SK-N-SH (cell line): ENCODE measurements around the gene FMN2. TPM values are rescaled to one million over a fixed set of nuclear protein-coding genes. Genes with fewer than 3 reads are reported as not detected.
A peak's percentile ranks its signal among the peaks of the same experiment; 100 is the strongest.

Source experiments
- CTCF ChIA-PET: fragments of 300-600, 350-600 bp; formaldehyde crosslinking; extraction: SDS; loops from one replicate; lab custom pipeline; 2021; lab: Yijun Ruan, JAX
- POLR2A ChIA-PET: fragments of 350-600 bp; sonication (Branson Sonifier 250); formaldehyde crosslinking; extraction: SDS; loops from one replicate; lab custom pipeline; 2020; ENCODE audit warnings: antibody characterized with exemption, inconsistent platforms; lab: Yijun Ruan, JAX
- DNase-seq: peaks from one replicate; pipeline ENCODE4 v3.0.0; 2012
- H2AFZ ChIP-seq: fragments of 200-600 bp; sonication (generic); 2 replicates; pipeline ENCODE4 v1.8.1; 2016; ENCODE audit warnings: antibody characterized with exemption, mild to moderate bottlenecking, low read depth
- H3F3A ChIP-seq: fragments of 200-600 bp; sonication (generic); replicated peaks from 2 replicates; pipeline ENCODE3; 2016; ENCODE audit warnings: antibody characterized with exemption, mild to moderate bottlenecking; ENCODE audit not compliant: insufficient read depth
- H3K27ac ChIP-seq, 2 experiments: fragments of 200-500 bp in 1 of 2; fragments of 200-600 bp in 1 of 2; sonication (Bioruptor generic) in 1 of 2; sonication (generic), shearing (Covaris generic) in 1 of 2; 2 replicates each; pipeline versions ENCODE4 v1.5.1 to v1.6.1; 2014 to 2016; ENCODE audit warnings: low read depth in 2 of 2, inconsistent platforms in 1 of 2, low read length in 1 of 2, mild to moderate bottlenecking in 1 of 2, mixed read lengths in 1 of 2
- H3K27me3 ChIP-seq: fragments of 200-600 bp; sonication (generic), shearing (Covaris generic); 2 replicates; pipeline ENCODE4 v1.6.1; 2016; ENCODE audit warnings: mixed run types; ENCODE audit not compliant: insufficient read depth
- H3K36me3 ChIP-seq, 2 experiments: fragments of 200-500 bp in 1 of 2; fragments of 200-600 bp in 1 of 2; sonication (Bioruptor generic) in 1 of 2; sonication (generic) in 1 of 2; replicated peaks in 1 of 2; 2 replicates each; pipeline versions ENCODE3 to v1.5.1; 2014 to 2016; ENCODE audit warnings: low read length in 1 of 2, mild to moderate bottlenecking in 1 of 2; ENCODE audit not compliant: insufficient read depth in 2 of 2, control insufficient read depth in 1 of 2
- H3K4me1 ChIP-seq, 2 experiments: fragments of 200-500 bp in 1 of 2; fragments of 200-600 bp in 1 of 2; sonication (Bioruptor generic) in 1 of 2; sonication (generic), shearing (Covaris generic) in 1 of 2; 2 replicates each; pipeline versions ENCODE4 v1.5.1 to v1.6.1; 2014 to 2016; ENCODE audit warnings: low read depth in 1 of 2, low read length in 1 of 2, mixed run types in 1 of 2; ENCODE audit not compliant: insufficient read depth in 2 of 2, control insufficient read depth in 1 of 2
- H3K4me2 ChIP-seq: fragments of 200-600 bp; sonication (generic), shearing (Covaris generic); 2 replicates; pipeline ENCODE4 v1.6.1; 2017; ENCODE audit warnings: mixed run types
- H3K4me3 ChIP-seq, 2 experiments: fragments of 200-500 bp in 1 of 2; fragments of 200-600 bp in 1 of 2; sonication (Bioruptor generic) in 1 of 2; sonication (generic), shearing (Covaris generic) in 1 of 2; 2 replicates each; pipeline versions ENCODE4 v1.5.1 to v1.8.1; 2014 to 2016; ENCODE audit warnings: low read depth in 2 of 2, inconsistent platforms in 1 of 2, low read length in 1 of 2, mild to moderate bottlenecking in 1 of 2, mixed read lengths in 1 of 2, moderate library complexity in 1 of 2
- H3K79me2 ChIP-seq: fragments of 200-600 bp; sonication (generic); 2 replicates; pipeline ENCODE4 v1.8.1; 2017; ENCODE audit warnings: mild to moderate bottlenecking; ENCODE audit not compliant: insufficient read depth
- H3K9ac ChIP-seq: fragments of 200-600 bp; sonication (generic); 2 replicates; pipeline ENCODE4 v1.6.1; 2017; ENCODE audit warnings: mixed run types
- H3K9me2 ChIP-seq: fragments of 200-600 bp; sonication (generic); 2 replicates; pipeline ENCODE4 v1.6.1; 2017; ENCODE audit warnings: mixed run types
- H3K9me3 ChIP-seq: fragments of 200-600 bp; sonication (generic); 2 replicates; pipeline ENCODE4 v1.6.1; 2017; ENCODE audit warnings: mixed run types, mild to moderate bottlenecking, moderate library complexity
- H4K20me1 ChIP-seq: fragments of 200-600 bp; sonication (generic); 2 replicates; pipeline ENCODE4 v1.6.1; 2017; ENCODE audit warnings: mild to moderate bottlenecking, mixed run types; ENCODE audit not compliant: insufficient read depth
- CTCF ChIP-seq: fragments of 200-600 bp; sonication (generic); IDR thresholded peaks from 2 replicates; pipeline ENCODE4 v1.6.1; 2017; ENCODE audit warnings: antibody characterized with exemption, mild to moderate bottlenecking, moderate library complexity
- ELF1 ChIP-seq: IDR thresholded peaks from 2 replicates; pipeline ENCODE4 v1.4.0; 2012
- EP300 ChIP-seq, 2 experiments: IDR thresholded peaks; 2 replicates each; pipeline versions ENCODE4 v1.4.0 to v1.6.1; 2012; ENCODE audit warnings: borderline replicate concordance in 1 of 2, low read depth in 1 of 2, low read length in 1 of 2
- EZH2phosphoT487 ChIP-seq: fragments of 200-600 bp; sonication (generic); IDR thresholded peaks from 2 replicates; pipeline ENCODE4 v1.6.1; 2017; ENCODE audit warnings: low read depth, mixed run types, mild to moderate bottlenecking, antibody characterized with exemption, moderate library complexity, borderline replicate concordance
- IRF3 ChIP-seq: fragments of 150-350 bp; IDR thresholded peaks from 2 replicates; pipeline ENCODE4 v1.6.1; 2016; ENCODE audit warnings: mild to moderate bottlenecking, low read depth, low read length
- MAX ChIP-seq: IDR thresholded peaks from 2 replicates; pipeline ENCODE4 v1.4.0; 2012; ENCODE audit warnings: low read depth
- MEF2A ChIP-seq: IDR thresholded peaks from 2 replicates; pipeline ENCODE4 v1.4.0; 2012; ENCODE audit warnings: low read depth, borderline replicate concordance
- MXI1 ChIP-seq: IDR thresholded peaks from 2 replicates; pipeline ENCODE4 v1.6.1; 2012; ENCODE audit warnings: mild to moderate bottlenecking, low read depth, low read length, improper control_type of control experiment
- PBX3 ChIP-seq: IDR thresholded peaks from 2 replicates; pipeline ENCODE4; 2012
- POLR2AphosphoS5 ChIP-seq: IDR thresholded peaks from 2 replicates; pipeline ENCODE4 v1.6.1; 2012; ENCODE audit warnings: low read depth, low read length
- RAD21 ChIP-seq: IDR thresholded peaks from 2 replicates; pipeline ENCODE4 v1.6.1; 2012; ENCODE audit warnings: mild to moderate bottlenecking, low read length
- RCOR1 ChIP-seq: fragments of 150-350 bp; IDR thresholded peaks from 2 replicates; pipeline ENCODE4 v1.6.1; 2017; ENCODE audit warnings: antibody characterized with exemption, low read length
- RFX5 ChIP-seq: IDR thresholded peaks from 2 replicates; pipeline ENCODE4 v1.6.1; 2012; ENCODE audit warnings: mild to moderate bottlenecking, improper control_type of control experiment, low read length
- SMC3 ChIP-seq: IDR thresholded peaks from 2 replicates; pipeline ENCODE4 v1.6.1; 2012; ENCODE audit warnings: low read depth, low read length, improper control_type of control experiment
- TAF1 ChIP-seq: IDR thresholded peaks from 2 replicates; pipeline ENCODE4 v1.6.1; 2012; ENCODE audit warnings: low read depth, mild to moderate bottlenecking, low read length, moderate library complexity, borderline replicate concordance
- TCF12 ChIP-seq: IDR thresholded peaks from 2 replicates; pipeline ENCODE4 v1.4.0; 2012
- YY1 ChIP-seq: IDR thresholded peaks from 2 replicates; pipeline ENCODE4 v1.4.0; 2012; ENCODE audit warnings: low read depth, mild to moderate bottlenecking
- WGBS: methylation state at CpG from one replicate; pipeline ENCODE4 v1.1.6; 2017; ENCODE audit warnings: low lambda C conversion rate; 5-methylcytosine and 5-hydroxymethylcytosine counted together
- polyA plus RNA-seq, 3 experiments: library from polyadenylated mRNA; depleted of rRNA; stranded (reverse); fragments of >200 nt; gene quantifications; 2 replicates each; pipeline ENCODE4 v1.2.3, GENCODE V29; 2012

Gene FMN2
- polyA plus RNA-seq, 1 of the 3 experiments (the other 2 are of a cell fraction): 7.2 TPM

- Histone ChIP-seq H3K27me3 (no peaks in the 10 kb centered on the region), H3K9ac (no peak overlapping the region), H3K79me2 (no peaks in the 10 kb centered on the region; the same call in 1 of the 2 replicates), H3K4me2 (no peak overlapping the region), H2AFZ (no peak overlapping the region), H3K9me3 (no peaks in the 10 kb centered on the region), H3K36me3 (peaks cover 0 to 18% of the 10 kb centered on the region in 2 experiments), H4K20me1 (no peaks in the 10 kb centered on the region), H3F3A (peaks cover 14% of the 10 kb centered on the region), H3K27ac (no peak overlapping the region), H3K4me1 (peaks cover 0 to 8% of the 10 kb centered on the region in 2 experiments; a peak in 1 of 4 replicates), H3K9me2 (no peaks in the 10 kb centered on the region), H3K4me3 (no peak overlapping the region)
- POLR2A ChIA-PET: no interaction called here
- 70% methylated on average over 7 of the region's 7 CpGs for WGBS
- CTCF ChIA-PET: interaction anchor here (0.6 to 2.0 kb wide), 13 partner anchors 9 to 239 kb away, joined by 3 to 14 read pairs (median 4); no protein-coding TSS in a partner anchor
- peak; percentile 11 for DNase-seq
- TF ChIP-seq TCF12: no peak
- TF ChIP-seq SMC3: peak; percentile 69
- no peak for TF ChIP-seq PBX3
- peak; percentile 57 for TF ChIP-seq RAD21
- TF ChIP-seq CTCF: peak; percentile 67
- no peak for TF ChIP-seq MAX
Observed at GRCh38 chr1:240455228-240455821, 363.6 kb downstream of the FMN2 start.

GRCh38 chr1:240457203-240457602, 365.5 kb downstream of the FMN2 start:
- Histone ChIP-seq H4K20me1 (no peaks in the 10 kb centered on the region), H3K4me3 (no peak overlapping the region), H3K27ac (no peak overlapping the region), H2AFZ (no peak overlapping the region), H3K27me3 (no peaks in the 10 kb centered on the region), H3K4me1 (peaks cover 0 to 8% of the 10 kb centered on the region in 2 experiments; a peak in 1 of 4 replicates), H3K79me2 (peaks cover 5% of the 10 kb centered on the region; the same call in 1 of the 2 replicates), H3K9me2 (no peaks in the 10 kb centered on the region), H3F3A (peaks cover 9% of the 10 kb centered on the region), H3K4me2 (no peak overlapping the region), H3K36me3 (peaks cover 0 to 16% of the 10 kb centered on the region in 2 experiments), H3K9me3 (no peaks in the 10 kb centered on the region), H3K9ac (no peak overlapping the region)
- DNase-seq: no peak
- POLR2A ChIA-PET: no interaction called here
- CTCF ChIA-PET: interaction anchor here (0.9 kb wide), 1 partner anchor 9 kb away, joined by 5 read pairs; no protein-coding TSS in a partner anchor
- no peak for TF ChIP-seq MXI1
- TF ChIP-seq MAX: no peak
- TF ChIP-seq ELF1: no peak
- TF ChIP-seq YY1: no peak
- TF ChIP-seq EZH2phosphoT487: no peak
- no peak for TF ChIP-seq TAF1
- no peak for TF ChIP-seq IRF3
- no peak for TF ChIP-seq POLR2AphosphoS5
- TF ChIP-seq RCOR1: no peak
- TF ChIP-seq EP300 (IDR thresholded peaks at IDR 0.05; ENCODE audit: borderline replicate concordance in 1 of 2, low read depth in 1 of 2, low read length in 1 of 2): no peak
- TF ChIP-seq MEF2A: no peak
- no peak for TF ChIP-seq RFX5
- WGBS: 96% methylated on average over 5 of the region's 5 CpGs
